OCI-LY7 (cell line): ENCODE data around the gene ACADL.

Source experiments
- EZH2phosphoT487 ChIP-seq: fragments of 200-600 bp; sonication (generic); IDR thresholded peaks from 2 replicates; pipeline ENCODE4 v1.6.1; 2018; ENCODE audit warnings: low read depth, borderline replicate concordance, mild to moderate bottlenecking, mixed run types, antibody characterized with exemption, low read length, moderate library complexity, mixed read lengths
- TF ChIP-seq, protein P1 (sequence below): fragments of 200-600 bp; sonication (generic); conservative IDR thresholded peaks from 2 replicates; pipeline ENCODE4 v1.5.1; 2014; ENCODE audit warnings: mild to moderate bottlenecking, antibody characterized with exemption, low read length, moderate library complexity, mixed read lengths

DNA sequence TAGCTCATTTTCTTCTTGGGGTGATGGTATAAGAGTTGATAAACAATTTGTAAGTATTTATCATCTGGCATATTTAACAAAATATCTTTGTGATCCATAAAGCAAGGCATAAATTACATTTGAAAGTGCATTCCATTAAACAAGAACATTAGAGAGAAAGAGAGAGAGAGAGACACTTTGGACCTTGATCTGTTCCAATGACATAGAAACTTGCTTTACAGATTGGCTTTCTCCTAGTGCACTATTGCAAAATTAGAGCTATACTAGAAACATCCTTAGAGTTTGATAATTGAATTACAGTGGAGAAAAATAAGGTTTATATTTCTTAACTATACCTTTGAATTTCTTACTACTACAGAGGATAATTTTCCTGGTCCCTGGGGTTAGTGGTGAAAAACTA is 5.7 kb upstream of the ACADL start:
- TF ChIP-seq, protein P1, sequence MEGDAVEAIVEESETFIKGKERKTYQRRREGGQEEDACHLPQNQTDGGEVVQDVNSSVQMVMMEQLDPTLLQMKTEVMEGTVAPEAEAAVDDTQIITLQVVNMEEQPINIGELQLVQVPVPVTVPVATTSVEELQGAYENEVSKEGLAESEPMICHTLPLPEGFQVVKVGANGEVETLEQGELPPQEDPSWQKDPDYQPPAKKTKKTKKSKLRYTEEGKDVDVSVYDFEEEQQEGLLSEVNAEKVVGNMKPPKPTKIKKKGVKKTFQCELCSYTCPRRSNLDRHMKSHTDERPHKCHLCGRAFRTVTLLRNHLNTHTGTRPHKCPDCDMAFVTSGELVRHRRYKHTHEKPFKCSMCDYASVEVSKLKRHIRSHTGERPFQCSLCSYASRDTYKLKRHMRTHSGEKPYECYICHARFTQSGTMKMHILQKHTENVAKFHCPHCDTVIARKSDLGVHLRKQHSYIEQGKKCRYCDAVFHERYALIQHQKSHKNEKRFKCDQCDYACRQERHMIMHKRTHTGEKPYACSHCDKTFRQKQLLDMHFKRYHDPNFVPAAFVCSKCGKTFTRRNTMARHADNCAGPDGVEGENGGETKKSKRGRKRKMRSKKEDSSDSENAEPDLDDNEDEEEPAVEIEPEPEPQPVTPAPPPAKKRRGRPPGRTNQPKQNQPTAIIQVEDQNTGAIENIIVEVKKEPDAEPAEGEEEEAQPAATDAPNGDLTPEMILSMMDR, result no peak
- TF ChIP-seq EZH2phosphoT487, result no peak
